GM12801 (cell line): ENCODE data around the gene FMO4.

Experiments
- CTCF ChIP-seq: IDR thresholded peaks from one replicate; pipeline ENCODE4 v1.5.1; 2011; ENCODE audit warnings: control low read depth; ENCODE audit not compliant: insufficient read length; ENCODE audit errors: extremely low read depth

Gene FMO4

DNA sequence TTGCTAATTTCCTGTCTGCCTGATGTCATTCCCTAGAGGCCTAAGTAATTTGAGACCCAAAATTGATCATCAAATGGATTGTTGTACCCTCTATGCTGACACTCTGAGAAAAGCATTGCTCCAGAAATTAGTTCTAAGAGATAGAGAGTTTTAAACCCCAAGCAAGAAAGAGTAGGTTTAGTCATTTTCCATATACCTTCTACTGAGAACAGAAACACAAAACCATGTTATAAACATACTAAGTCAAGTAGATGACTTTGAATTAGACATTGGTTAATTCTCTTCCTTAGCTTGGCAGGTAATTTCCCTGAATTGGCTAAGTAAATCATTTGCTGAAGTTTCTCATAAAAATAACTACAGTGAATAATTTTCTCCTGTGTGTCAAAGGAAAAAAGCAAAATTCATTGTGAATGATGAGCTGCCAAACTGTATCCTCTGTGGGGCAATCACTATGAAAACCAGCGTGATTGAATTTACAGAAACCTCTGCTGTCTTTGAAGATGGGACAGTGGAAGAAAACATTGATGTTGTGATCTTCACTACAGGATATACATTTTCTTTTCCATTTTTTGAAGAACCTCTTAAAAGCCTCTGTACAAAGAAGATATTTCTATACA, 20.1 kb downstream of the FMO4 start:
- no peak for TF ChIP-seq CTCF

DNA sequence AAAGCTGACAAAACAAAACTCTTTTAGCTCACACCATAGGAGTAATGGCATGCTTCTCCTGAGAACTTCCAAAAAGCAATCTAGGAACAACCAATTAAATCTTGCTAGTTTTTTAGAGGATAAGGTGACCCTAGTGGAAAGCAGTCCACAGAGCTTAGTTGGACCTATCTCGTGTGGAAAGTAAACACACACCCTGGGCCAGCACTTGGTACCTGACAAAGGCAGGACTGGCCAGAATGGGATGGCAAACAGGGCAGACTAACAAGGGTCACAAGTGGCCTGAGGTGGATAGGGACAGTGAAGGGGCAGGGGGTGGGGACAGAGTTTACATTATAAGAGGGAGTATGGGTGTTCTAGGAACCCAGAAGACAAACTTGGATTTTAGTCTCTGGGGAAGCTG, 22.0 kb downstream of the FMO4 start:
- no peak for TF ChIP-seq CTCF

DNA sequence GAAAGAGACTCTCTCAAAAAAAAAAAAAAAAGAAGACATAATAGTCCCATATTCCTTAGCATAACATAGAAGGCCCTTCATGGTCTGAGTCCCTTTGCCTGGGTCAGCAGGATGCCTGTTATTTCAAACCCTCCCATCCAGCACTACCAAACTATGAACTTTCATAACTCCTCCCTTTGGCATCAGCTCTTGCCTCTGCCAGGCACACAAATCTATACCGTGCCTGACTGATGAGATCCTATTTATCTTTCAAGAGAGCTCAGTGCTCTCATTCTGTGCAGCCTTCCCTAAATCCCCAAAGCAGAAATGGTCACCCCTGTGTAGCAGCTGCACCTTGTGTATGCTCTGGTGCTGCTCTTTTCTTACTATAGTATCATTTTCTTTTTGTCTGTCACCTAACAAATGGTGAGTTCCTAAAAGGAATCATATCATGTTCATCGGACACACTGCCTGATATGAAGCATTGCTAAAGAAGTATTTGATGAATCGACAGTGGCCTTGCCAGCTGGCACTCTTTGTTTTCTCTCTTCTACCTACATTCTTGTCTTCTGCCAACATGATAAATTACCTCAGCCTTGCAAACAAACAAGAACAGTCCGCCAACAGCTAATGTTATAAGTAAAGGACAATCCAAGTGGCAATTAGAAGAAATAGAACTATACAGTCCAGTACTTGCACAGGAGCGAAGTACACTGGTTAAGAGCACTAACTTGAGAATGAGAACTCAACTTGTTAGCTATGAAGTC, 29.9 kb downstream of the FMO4 start:
- TF ChIP-seq CTCF, result no peak

GRCh38 chr1:171344473-171344820, 30.5 kb downstream of the FMO4 start:
- TF ChIP-seq CTCF, result no peak

GRCh38 chr1:171345536-171345935, 31.6 kb downstream of the FMO4 start:
- TF ChIP-seq CTCF, result no peak

- no peak for TF ChIP-seq CTCF
These were observed 32.9 kb downstream of the FMO4 start for GRCh38 chr1:171346881-171347280.

DNA sequence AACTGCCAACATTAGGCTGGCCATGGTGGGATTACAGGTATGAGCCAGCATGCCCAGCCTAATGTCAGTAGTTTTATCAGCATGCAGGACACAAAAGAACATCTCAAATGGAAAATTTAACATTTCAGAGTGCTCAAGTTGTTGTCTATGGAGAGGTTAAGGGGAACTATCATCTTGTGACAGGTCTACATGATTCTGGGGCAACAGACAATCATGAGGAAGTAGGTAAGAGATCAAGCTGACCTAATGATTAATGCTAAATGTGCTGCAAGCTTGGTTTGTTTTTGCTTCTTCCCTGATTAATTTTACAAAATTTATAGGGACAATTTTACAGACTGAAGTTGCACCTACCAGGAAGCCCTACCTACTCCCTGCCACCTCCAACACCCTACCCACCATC, 36.6 kb downstream of the FMO4 start:
- no peak for TF ChIP-seq CTCF

DNA sequence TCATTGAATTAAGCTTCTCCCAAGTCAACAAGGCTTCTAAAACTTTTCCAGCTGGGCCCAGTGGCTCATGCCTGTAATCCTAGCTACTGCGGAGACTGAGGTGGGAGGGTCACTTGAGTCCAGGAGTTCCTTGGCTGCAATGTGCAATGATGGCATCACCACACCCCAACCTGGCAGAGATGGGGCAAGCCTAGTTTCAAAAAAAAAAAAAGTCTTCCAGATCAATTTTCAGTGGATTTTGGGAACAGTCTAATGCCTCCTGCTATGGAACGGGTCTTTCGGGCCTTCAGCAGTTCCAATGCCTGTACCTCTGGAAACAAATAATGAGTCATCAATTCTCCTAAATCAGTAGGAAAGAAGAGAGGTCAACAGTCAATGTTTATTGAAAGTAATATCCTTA, 38.0 kb downstream of the FMO4 start:
- TF ChIP-seq CTCF, result no peak
